Stimulated activated naive CD4-positive, alpha-beta T cell (primary cell): Measurements from ENCODE around the gene CYGB.
A peak's percentile ranks its signal among the peaks of the same experiment; 100 is the strongest.
"Not testable (repeated sequence)": the region's sequence is repeated elsewhere in the genome, so short reads cannot be mapped to it uniquely, and the experiment has no call there.

Experiments
- DNase-seq, 6 experiments: peaks; one replicate each; lab custom pipeline; 2025; lab: John Stamatoyannopoulos, UW

Gene CYGB

GRCh38 chr17:76523084-76524037, 14.1 kb downstream of the CYGB start:
- peak; percentile 56 to 86 (median 72) for DNase-seq

GRCh38 chr17:76521683-76522082, 15.8 kb downstream of the CYGB start:
- not testable (repeated sequence) for DNase-seq

GRCh38 chr17:76521262-76521661, 16.2 kb downstream of the CYGB start:
- no peak for DNase-seq

GRCh38 chr17:76519048-76519966, 18.2 kb downstream of the CYGB start:
- no peak for DNase-seq

- no peak for DNase-seq
Observed at GRCh38 chr17:76517638-76518038, 19.9 kb downstream of the CYGB start.

- DNase-seq = peak; percentile 67 to 93 (median 82)
Observed at GRCh38 chr17:76515274-76515949, 22.1 kb downstream of the CYGB start.

GRCh38 chr17:76514355-76514754, 23.2 kb downstream of the CYGB start:
- DNase-seq = not testable (repeated sequence)

- DNase-seq = no peak
Observed at GRCh38 chr17:76513306-76513692, 24.2 kb downstream of the CYGB start.

- DNase-seq = no peak
Observed at GRCh38 chr17:76512366-76513305, 24.9 kb downstream of the CYGB start.

- no peak for DNase-seq
Observed at GRCh38 chr17:76511668-76512365, 25.7 kb downstream of the CYGB start.

- no peak for DNase-seq
Observed at GRCh38 chr17:76510831-76511244, 26.7 kb downstream of the CYGB start.

- not testable (repeated sequence) for DNase-seq
Observed at GRCh38 chr17:76508472-76509063, 28.9 kb downstream of the CYGB start.

- peak; percentile 72 to 91 (median 86) for DNase-seq
Observed at GRCh38 chr17:76506408-76507345, 30.8 kb downstream of the CYGB start.

- no peak for DNase-seq
Observed at GRCh38 chr17:76504117-76504516, 33.4 kb downstream of the CYGB start.

GRCh38 chr17:76502341-76503211, 34.9 kb downstream of the CYGB start:
- no peak for DNase-seq

- no peak for DNase-seq
Observed at GRCh38 chr17:76501827-76502307, 35.6 kb downstream of the CYGB start.

- peak; percentile 89 to 97 (median 93) for DNase-seq
Observed at GRCh38 chr17:76501018-76501826, 36.3 kb downstream of the CYGB start, which contains the start of gene RHBDF2. TSS of gene RHBDF2 (minus strand) at chr17:76501423. CDS start at chr17:76481524, 19,899 bp downstream.
